ENCODE data around the gene ROR2. TPM values are rescaled to one million over a fixed set of nuclear protein-coding genes. Genes with fewer than 3 reads are reported as not detected.

ROR2 gene
- polyA plus RNA-seq, 3 donors = not detected

- no peaks in the 10 kb centered on the region for H3K79me2 ChIP-seq (ENCODE audit: insufficient read depth, low read length)
- H3K4me2 ChIP-seq (replicated peaks; ENCODE audit: extremely low read depth, low read length, poor library complexity, severe bottlenecking) = no peak overlapping the region
- no peaks in the 10 kb centered on the region for H3K27me3 ChIP-seq (ENCODE audit: control insufficient read depth in 2 of 2, insufficient read depth in 2 of 2, low read length in 2 of 2)
- peak overlapping the region; percentile 26 to 66 for H3K27ac ChIP-seq (ENCODE audit: low read depth in 1 of 2, low read length in 2 of 2)
- no peak overlapping the region for H2AFZ ChIP-seq (ENCODE audit: insufficient read depth, low read depth, low read length, poor library complexity, severe bottlenecking)
- Mint-ChIP-seq H3K4me1 (peaks cover 26% of the 10 kb centered on the region), H3K9me3 (peaks cover 10 to 29% (median 16%) of the 10 kb centered on the region in 7 donors), H3K4me3 (no peak overlapping the region), H3K27me3 (ENCODE audit: low read depth in 3 of 3) (peaks cover 4 to 7% (median 6%) of the 10 kb centered on the region in 3 donors), H3K27ac (peak overlapping the region in 6 of 7 donors; percentile 24 to 88 (median 76)), H3K36me3 (no peaks in the 10 kb centered on the region)
- H3K4me3 ChIP-seq (replicated peaks in 1 of 3; ENCODE audit: low read depth in 2 of 3, low read length in 3 of 3) = no peak overlapping the region
- no CpG with 5 or more reads among the region's 5 CpGs for WGBS (ENCODE audit: insufficient coverage)
- intact Hi-C loops (cut with micrococcal nuclease) = no loop called here
- no peaks in the 10 kb centered on the region for H4K20me1 ChIP-seq (ENCODE audit: insufficient read depth, low read length)
- no peak for TF ChIP-seq CTCF (IDR thresholded peaks at IDR 0.05)
- H3K9me3 ChIP-seq (replicated peaks in 1 of 2; ENCODE audit: control insufficient read depth in 1 of 2, insufficient read depth in 1 of 2, low read length in 2 of 2) = peaks cover 0 to 17% of the 10 kb centered on the region in 2 donors
- DNase-seq = peak; percentile 44 to 68 (median 56)
- H3K36me3 ChIP-seq (replicated peaks in 1 of 2; ENCODE audit: control insufficient read depth in 1 of 2, insufficient read depth in 2 of 2, low read length in 2 of 2) = no peaks in the 10 kb centered on the region
- H3K9ac ChIP-seq (ENCODE audit: insufficient read depth, low read length, poor library complexity, severe bottlenecking) = no peak overlapping the region
- peaks cover 17 to 19% of the 10 kb centered on the region in 2 donors for H3K4me1 ChIP-seq (ENCODE audit: control insufficient read depth in 1 of 2, insufficient read depth in 2 of 2, low read length in 2 of 2)
Observed at GRCh38 chr9:91516777-91517176, 433.3 kb downstream of the ROR2 start.

GRCh38 chr9:91516081-91516480 lies 433.9 kb downstream of the ROR2 start:
- H3K4me1 ChIP-seq (ENCODE audit: control insufficient read depth in 1 of 2, insufficient read depth in 2 of 2, low read length in 2 of 2) = peaks cover 17 to 19% of the 10 kb centered on the region in 2 donors

More at GRCh38 chr9:91516081-91516480, 433.9 kb downstream of the ROR2 start:
- no peak overlapping the region for H3K4me2 ChIP-seq (replicated peaks; ENCODE audit: extremely low read depth, low read length, poor library complexity, severe bottlenecking)
- WGBS (ENCODE audit: insufficient coverage) = 90% methylated on average over 3 of the region's 4 CpGs
- H3K27me3 Mint-ChIP-seq (ENCODE audit: low read depth in 3 of 3) = peaks cover 4 to 7% (median 6%) of the 10 kb centered on the region in 3 donors
- H2AFZ ChIP-seq (ENCODE audit: insufficient read depth, low read depth, low read length, poor library complexity, severe bottlenecking) = no peak overlapping the region
- no peak overlapping the region for H3K4me3 Mint-ChIP-seq
- H3K27ac Mint-ChIP-seq = peak overlapping the region; percentile 24 to 84 (median 59)
- peak overlapping the region in 1 of 2 donors; percentile 26 for H3K27ac ChIP-seq (ENCODE audit: low read depth in 1 of 2, low read length in 2 of 2)
- peaks cover 0 to 19% of the 10 kb centered on the region in 2 donors for H3K9me3 ChIP-seq (replicated peaks in 1 of 2; ENCODE audit: control insufficient read depth in 1 of 2, insufficient read depth in 1 of 2, low read length in 2 of 2)
- H3K4me3 ChIP-seq (replicated peaks in 1 of 3; ENCODE audit: low read depth in 2 of 3, low read length in 3 of 3) = no peak overlapping the region
- DNase-seq = no peak
- no peaks in the 10 kb centered on the region for H3K27me3 ChIP-seq (ENCODE audit: control insufficient read depth in 2 of 2, insufficient read depth in 2 of 2, low read length in 2 of 2)
- peaks cover 13 to 32% (median 20%) of the 10 kb centered on the region in 7 donors for H3K9me3 Mint-ChIP-seq
- H3K36me3 Mint-ChIP-seq = no peaks in the 10 kb centered on the region
- intact Hi-C loops (cut with micrococcal nuclease) = no loop called here
- no peak overlapping the region for H3K9ac ChIP-seq (ENCODE audit: insufficient read depth, low read length, poor library complexity, severe bottlenecking)
- no peak for TF ChIP-seq CTCF (IDR thresholded peaks at IDR 0.05)
- peaks cover 26% of the 10 kb centered on the region for H3K4me1 Mint-ChIP-seq
- H4K20me1 ChIP-seq (ENCODE audit: insufficient read depth, low read length) = no peaks in the 10 kb centered on the region
- H3K36me3 ChIP-seq (replicated peaks in 1 of 2; ENCODE audit: control insufficient read depth in 1 of 2, insufficient read depth in 2 of 2, low read length in 2 of 2) = no peaks in the 10 kb centered on the region
- no peaks in the 10 kb centered on the region for H3K79me2 ChIP-seq (ENCODE audit: insufficient read depth, low read length)
